Fibroblast of lung (primary cell): ENCODE results near the gene NMRK1. TPM values are rescaled to one million over a fixed set of nuclear protein-coding genes. Genes with fewer than 3 reads are reported as not detected.

Source experiments
- DNase-seq, 2 donors: peaks; one replicate each; pipeline versions ENCODE4 v3.0.0 to v3.0.0-alpha.2; 2010; ENCODE audit warnings: low read depth in 2 of 2
- H2AFZ ChIP-seq: 2 replicates; pipeline ENCODE4 v1.5.1; 2012; ENCODE audit warnings: low read length, control low read depth, inconsistent platforms
- H3K27ac ChIP-seq: 2 replicates; pipeline ENCODE4 v1.5.1; 2011; ENCODE audit warnings: low read length, control low read depth; ENCODE audit not compliant: insufficient read depth
- H3K27me3 ChIP-seq: 2 replicates; pipeline ENCODE4 v1.5.1; 2011; ENCODE audit warnings: mild to moderate bottlenecking, low read length; ENCODE audit not compliant: control insufficient read depth, insufficient read depth
- H3K36me3 ChIP-seq: 2 replicates; pipeline ENCODE4 v1.5.1; 2011; ENCODE audit warnings: low read length; ENCODE audit not compliant: control insufficient read depth, insufficient read depth
- H3K4me1 ChIP-seq: 2 replicates; pipeline ENCODE4 v1.5.1; 2011; ENCODE audit warnings: low read length; ENCODE audit not compliant: control insufficient read depth, insufficient read depth; ENCODE audit errors: extremely low read depth
- H3K4me2 ChIP-seq: 2 replicates; pipeline ENCODE4 v1.5.1; 2011; ENCODE audit warnings: low read length, control low read depth; ENCODE audit not compliant: insufficient read depth; ENCODE audit errors: extremely low read depth
- H3K4me3 ChIP-seq, 4 experiments: fragments of 200-600 bp in 1 of 4; sonication (generic) in 1 of 4; replicated peaks in 1 of 4; 2 replicates each; pipeline ENCODE4 v1.5.1; 2011 to 2016; ENCODE audit warnings: low read length in 4 of 4, low read depth in 3 of 4, mild to moderate bottlenecking in 3 of 4, control low read depth in 2 of 4, inconsistent platforms in 1 of 4, mixed read lengths in 1 of 4; ENCODE audit not compliant: insufficient read depth in 1 of 4; ENCODE audit errors: control extremely low read depth in 1 of 4
- H3K79me2 ChIP-seq: 2 replicates; pipeline ENCODE4 v1.5.1; 2012; ENCODE audit warnings: mild to moderate bottlenecking, low read length, inconsistent platforms; ENCODE audit not compliant: control insufficient read depth, insufficient read depth
- H3K9ac ChIP-seq: 2 replicates; pipeline ENCODE4 v1.5.1; 2011; ENCODE audit warnings: mild to moderate bottlenecking, low read length, control low read depth; ENCODE audit not compliant: insufficient read depth
- H3K9me3 ChIP-seq: 2 replicates; pipeline ENCODE4 v1.5.1; 2012; ENCODE audit warnings: low read depth, low read length; ENCODE audit not compliant: control insufficient read depth, insufficient read depth
- H4K20me1 ChIP-seq: 2 replicates; pipeline ENCODE4 v1.5.1; 2011; ENCODE audit warnings: low read length; ENCODE audit not compliant: control insufficient read depth, insufficient read depth; ENCODE audit errors: extremely low read depth
- CTCF ChIP-seq, 2 donors: IDR thresholded peaks in 1 of 2; conservative IDR thresholded peaks in 1 of 2; 1 replicate in 1 of 2; 2 replicates in 1 of 2; pipeline ENCODE4 v1.5.1; 2011 to 2012; ENCODE audit warnings: low read length in 2 of 2, control low read depth in 1 of 2, inconsistent platforms in 1 of 2, low read depth in 1 of 2, mild to moderate bottlenecking in 1 of 2
- EZH2 ChIP-seq: IDR thresholded peaks from 2 replicates; pipeline ENCODE4 v1.5.1; 2012; ENCODE audit warnings: low read length, control low read depth, mild to moderate bottlenecking; ENCODE audit errors: missing control alignments
- polyA plus RNA-seq, 2 donors: library from polyadenylated mRNA; depleted of rRNA in 1 of 2; stranded (reverse) in 1 of 2; unstranded in 1 of 2; fragments of >200 nt; gene quantifications; 2 replicates each; pipeline ENCODE4 v1.2.1, GENCODE V29; 2011 to 2012; ENCODE audit warnings: missing spikeins in 1 of 2
- total RNA-seq: library from RNA; depleted of rRNA; stranded (reverse); fragments of >200 nt; gene quantifications from 2 replicates; pipeline ENCODE4 v1.2.1, GENCODE V29; 2014

Gene NMRK1
- total and polyA plus RNA-seq, 2 donors (not counting 1 experiment from before 2014, with no cell fraction given): 19.4 to 33.9 TPM

GRCh38 chr9:75071530-75072122 is 16.3 kb downstream of the NMRK1 start:
- no peaks in the 10 kb centered on the region for H3K4me1 ChIP-seq
- no peaks in the 10 kb centered on the region for H4K20me1 ChIP-seq
- H2AFZ ChIP-seq: no peak overlapping the region
- no peak overlapping the region for H3K27ac ChIP-seq
- DNase-seq: peak in 1 of 2 donors; percentile 25
- H3K9me3 ChIP-seq: no peaks in the 10 kb centered on the region
- TF ChIP-seq CTCF (conservative IDR thresholded peaks at IDR 0.05 in 1 of 2, IDR thresholded peaks at IDR 0.05 in 1 of 2; ENCODE audit: low read depth in 1 of 2, low read length in 2 of 2) (no peak), EZH2 (no peak)
- no peaks in the 10 kb centered on the region for H3K79me2 ChIP-seq
- no peaks in the 10 kb centered on the region for H3K27me3 ChIP-seq
- no peak overlapping the region for H3K4me2 ChIP-seq
- H3K4me3 ChIP-seq: no peak overlapping the region
- H3K36me3 ChIP-seq: no peaks in the 10 kb centered on the region
- H3K9ac ChIP-seq: no peak overlapping the region

GRCh38 chr9:75069171-75069570 is 18.8 kb downstream of the NMRK1 start:
- Histone ChIP-seq H3K4me2 (no peak overlapping the region), H3K9ac (no peak overlapping the region), H3K36me3 (no peaks in the 10 kb centered on the region), H3K9me3 (no peaks in the 10 kb centered on the region), H3K4me3 (no peak overlapping the region), H2AFZ (no peak overlapping the region), H4K20me1 (no peaks in the 10 kb centered on the region), H3K27ac (no peak overlapping the region), H3K79me2 (no peaks in the 10 kb centered on the region), H3K4me1 (peaks cover 4% of the 10 kb centered on the region), H3K27me3 (no peaks in the 10 kb centered on the region)
- no peak for TF ChIP-seq EZH2
- no peak for TF ChIP-seq CTCF (conservative IDR thresholded peaks at IDR 0.05 in 1 of 2, IDR thresholded peaks at IDR 0.05 in 1 of 2; ENCODE audit: low read depth in 1 of 2, low read length in 2 of 2)
- no peak for DNase-seq

GRCh38 chr9:75067894-75068293 is 20.1 kb downstream of the NMRK1 start:
- Histone ChIP-seq H3K9ac (no peak overlapping the region), H2AFZ (no peak overlapping the region), H3K9me3 (no peaks in the 10 kb centered on the region), H3K36me3 (no peaks in the 10 kb centered on the region), H3K4me1 (peaks cover 7% of the 10 kb centered on the region), H3K4me3 (no peak overlapping the region), H3K27ac (no peak overlapping the region), H3K79me2 (no peaks in the 10 kb centered on the region), H3K27me3 (no peaks in the 10 kb centered on the region), H4K20me1 (no peaks in the 10 kb centered on the region), H3K4me2 (no peak overlapping the region)
- DNase-seq: no peak
- TF ChIP-seq EZH2 (no peak), CTCF (conservative IDR thresholded peaks at IDR 0.05 in 1 of 2, IDR thresholded peaks at IDR 0.05 in 1 of 2; ENCODE audit: low read depth in 1 of 2, low read length in 2 of 2) (no peak)
